HepG2 (cell line): ENCODE measurements around the gene CHPF. TPM values are rescaled to one million over a fixed set of nuclear protein-coding genes. Genes with fewer than 3 reads are reported as not detected.
A peak's percentile ranks its signal among the peaks of the same experiment; 100 is the strongest.

Experiments used
- AKNA ChIP-seq: sonication (generic); formaldehyde crosslinking; IDR thresholded peaks from 2 replicates; pipeline ENCODE4 v1.4.0; 2020; ENCODE audit warnings: missing genetic modification reagents, borderline replicate concordance
- HNRNPUL1 ChIP-seq: fragments of 200-400 bp; formaldehyde crosslinking; IDR thresholded peaks from 2 replicates; pipeline ENCODE4 v1.6.1; 2017; ENCODE audit warnings: low read depth, mild to moderate bottlenecking, low read length, moderate library complexity
- NFATC3 ChIP-seq: sonication (generic); formaldehyde crosslinking; IDR thresholded peaks from 2 replicates; pipeline ENCODE4 v1.5.1; 2020; ENCODE audit warnings: mild to moderate bottlenecking, missing genetic modification reagents
- SNAI1 ChIP-seq: sonication (generic); formaldehyde crosslinking; IDR thresholded peaks from 2 replicates; pipeline ENCODE4 v1.5.0; 2020; ENCODE audit warnings: mild to moderate bottlenecking, missing genetic modification reagents, borderline replicate concordance
- SP1 ChIP-seq, 2 experiments: fragments of 450-650 bp in 1 of 2; sonication (generic) in 1 of 2; formaldehyde crosslinking in 1 of 2; IDR thresholded peaks; 2 replicates each; pipeline versions ENCODE4 v1.4.0 to v1.6.1; 2016 to 2020; ENCODE audit warnings: missing genetic modification reagents in 1 of 2
- TCF7L2 ChIP-seq: IDR thresholded peaks from 2 replicates; pipeline ENCODE4 v1.6.1; 2011; ENCODE audit warnings: mild to moderate bottlenecking, low read depth, low read length, moderate library complexity
- ZBTB4 ChIP-seq: sonication (generic); formaldehyde crosslinking; IDR thresholded peaks from 2 replicates; pipeline ENCODE4 v1.4.0; 2020; ENCODE audit warnings: missing genetic modification reagents, mild to moderate bottlenecking, borderline replicate concordance
- ZHX2 ChIP-seq, 2 experiments: sonication (generic) in 1 of 2; formaldehyde crosslinking in 1 of 2; IDR thresholded peaks; 2 replicates each; pipeline versions ENCODE4 v1.6.1 to v1.9.0; 2014 to 2022; ENCODE audit warnings: antibody characterized with exemption in 1 of 2, borderline replicate concordance in 1 of 2, inconsistent platforms in 1 of 2, low read depth in 1 of 2, missing genetic modification reagents in 1 of 2
- ZNF260 ChIP-seq: sonication (generic); formaldehyde crosslinking; IDR thresholded peaks from 2 replicates; pipeline ENCODE4 v1.4.0; 2020; ENCODE audit warnings: missing genetic modification reagents, low read depth, mild to moderate bottlenecking, borderline replicate concordance
- ZNF317 ChIP-seq: sonication (generic); formaldehyde crosslinking; IDR thresholded peaks from 2 replicates; pipeline ENCODE4 v1.5.0; 2020; ENCODE audit warnings: mild to moderate bottlenecking, missing genetic modification reagents
- ZNF382 ChIP-seq: sonication (generic); formaldehyde crosslinking; IDR thresholded peaks from 2 replicates; pipeline ENCODE4 v1.5.0; 2020; ENCODE audit warnings: missing genetic modification reagents, mild to moderate bottlenecking, borderline replicate concordance
- ZNF776 ChIP-seq: sonication (generic); formaldehyde crosslinking; IDR thresholded peaks from 2 replicates; pipeline ENCODE4 v1.4.0; 2020; ENCODE audit warnings: mild to moderate bottlenecking, missing genetic modification reagents
- polyA plus RNA-seq, 8 experiments: library from polyadenylated mRNA; depleted of rRNA in 3 of 8; stranded (reverse) in 7 of 8; unstranded in 1 of 8; fragments of >200 nt; fragmentation: Illumina TruSeq in 4 of 8; extraction: Trizol in 4 of 8; gene quantifications; 2 replicates each; pipeline versions ENCODE4 v1.2.1 to v1.2.3, GENCODE V29; 2011 to 2016; ENCODE audit warnings: low read depth in 4 of 8, missing spikeins in 1 of 8, mixed read lengths in 1 of 8; ENCODE audit not compliant: insufficient read depth in 1 of 8
- total RNA-seq, 5 experiments: library from RNA; depleted of rRNA; stranded (reverse); fragments of >200 nt; fragmentation: Illumina TruSeq; extraction: Trizol; gene quantifications; 2 replicates each; pipeline ENCODE4 v1.2.3, GENCODE V29; 2016; ENCODE audit warnings: low read depth in 1 of 5

Gene CHPF
- total and polyA plus RNA-seq, 2 of the 13 experiments (the other 11 are each of a cell fraction or from before 2014, with no cell fraction given) = 79.6 to 111 TPM

- TF ChIP-seq AKNA (CRISPR knock-in tag) (peak; percentile 55; the same call in 1 of the 2 replicates), SP1 (IDR thresholded peaks at IDR 0.05) (0 out of 2 replicates have a peak, but pooled peaks have one; percentile 21), SP1 (CRISPR knock-in tag; IDR thresholded peaks at IDR 0.05) (peak; percentile 95), ZHX2 (IDR thresholded peaks at IDR 0.05; ENCODE audit: low read depth) (peak; percentile 95), ZHX2 (CRISPR knock-in tag; IDR thresholded peaks at IDR 0.05; ENCODE audit: borderline replicate concordance) (peak; percentile 92; the same call in 1 of the 2 replicates), SNAI1 (CRISPR knock-in tag) (no peak), HNRNPUL1 (0 out of 2 replicates have a peak, but pooled peaks have one; percentile 34), NFATC3 (CRISPR knock-in tag) (peak; percentile 94; the same call in 1 of the 2 replicates), ZNF382 (CRISPR knock-in tag) (no peak), ZNF776 (CRISPR knock-in tag) (peak; percentile 82; the same call in 1 of the 2 replicates), ZNF317 (peak; percentile 65; the same call in 1 of the 2 replicates), ZNF260 (CRISPR knock-in tag) (no peak), TCF7L2 (no peak), ZBTB4 (CRISPR knock-in tag) (peak; percentile 81; the same call in 1 of the 2 replicates)
These were observed at the start of gene CHPF, which contains the start of gene TMEM198 (continued) for GRCh38 chr2:219543596-219544358.
